Measurements from ENCODE around the gene COL6A2.

COL6A2 gene

DNA sequence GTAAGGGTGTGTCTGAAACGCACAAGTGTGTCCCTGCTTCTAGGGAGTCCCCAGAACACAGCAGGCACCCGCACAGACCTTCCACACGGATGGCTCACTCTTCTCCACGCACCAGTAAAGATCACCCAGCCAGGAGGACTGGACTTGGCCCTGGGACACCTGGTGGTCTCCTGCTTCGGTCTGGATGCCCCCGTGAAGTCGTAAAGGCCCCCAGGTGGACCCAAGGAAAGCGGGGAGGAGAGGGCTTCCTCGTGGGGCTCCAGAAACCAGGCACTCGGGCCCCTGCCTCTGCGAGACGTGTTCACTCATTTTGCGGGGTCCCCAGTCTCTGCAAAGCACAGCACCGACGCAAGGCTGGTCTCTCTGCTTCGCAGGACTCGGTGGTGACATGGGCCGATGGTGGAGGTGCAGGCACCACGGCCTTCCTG lies 20.2 kb upstream of the COL6A2 start:
- H3K9me2 ChIP-seq (replicated peaks; ENCODE audit: control insufficient read depth, low read length): no peaks in the 10 kb centered on the region
- no peak overlapping the region for H3K27ac ChIP-seq (ENCODE audit: low read depth, low read length)
- no peaks in the 10 kb centered on the region for H3K36me3 ChIP-seq (ENCODE audit: control insufficient read depth, low read length)
- H3K27me3 ChIP-seq (ENCODE audit: control insufficient read depth, low read length): no peaks in the 10 kb centered on the region
- H3K9me3 ChIP-seq (ENCODE audit: control insufficient read depth, insufficient read depth, low read length): peaks cover 20% of the 10 kb centered on the region; the same call in 1 of the 2 replicates
- H4K20me1 ChIP-seq (ENCODE audit: control insufficient read depth, insufficient read depth, low read depth, low read length): no peaks in the 10 kb centered on the region
- no peak overlapping the region for H3K4me2 ChIP-seq (ENCODE audit: low read length)
- no peaks in the 10 kb centered on the region for H3K79me2 ChIP-seq (ENCODE audit: control insufficient read depth, low read length)
- TF ChIP-seq, protein P1, sequence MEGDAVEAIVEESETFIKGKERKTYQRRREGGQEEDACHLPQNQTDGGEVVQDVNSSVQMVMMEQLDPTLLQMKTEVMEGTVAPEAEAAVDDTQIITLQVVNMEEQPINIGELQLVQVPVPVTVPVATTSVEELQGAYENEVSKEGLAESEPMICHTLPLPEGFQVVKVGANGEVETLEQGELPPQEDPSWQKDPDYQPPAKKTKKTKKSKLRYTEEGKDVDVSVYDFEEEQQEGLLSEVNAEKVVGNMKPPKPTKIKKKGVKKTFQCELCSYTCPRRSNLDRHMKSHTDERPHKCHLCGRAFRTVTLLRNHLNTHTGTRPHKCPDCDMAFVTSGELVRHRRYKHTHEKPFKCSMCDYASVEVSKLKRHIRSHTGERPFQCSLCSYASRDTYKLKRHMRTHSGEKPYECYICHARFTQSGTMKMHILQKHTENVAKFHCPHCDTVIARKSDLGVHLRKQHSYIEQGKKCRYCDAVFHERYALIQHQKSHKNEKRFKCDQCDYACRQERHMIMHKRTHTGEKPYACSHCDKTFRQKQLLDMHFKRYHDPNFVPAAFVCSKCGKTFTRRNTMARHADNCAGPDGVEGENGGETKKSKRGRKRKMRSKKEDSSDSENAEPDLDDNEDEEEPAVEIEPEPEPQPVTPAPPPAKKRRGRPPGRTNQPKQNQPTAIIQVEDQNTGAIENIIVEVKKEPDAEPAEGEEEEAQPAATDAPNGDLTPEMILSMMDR (IDR thresholded peaks at IDR 0.05; ENCODE audit: low read depth, low read length, poor library complexity, severe bottlenecking): no peak
- no peak for TF ChIP-seq EZH2phosphoT487 (IDR thresholded peaks at IDR 0.05; ENCODE audit: borderline replicate concordance, low read length)
- no peaks in the 10 kb centered on the region for H3K4me1 ChIP-seq (ENCODE audit: control insufficient read depth, low read length)
- H3F3A ChIP-seq (ENCODE audit: control insufficient read depth, insufficient read depth): no peaks in the 10 kb centered on the region
- no peak overlapping the region for H3K4me3 ChIP-seq (ENCODE audit: low read length)

DNA sequence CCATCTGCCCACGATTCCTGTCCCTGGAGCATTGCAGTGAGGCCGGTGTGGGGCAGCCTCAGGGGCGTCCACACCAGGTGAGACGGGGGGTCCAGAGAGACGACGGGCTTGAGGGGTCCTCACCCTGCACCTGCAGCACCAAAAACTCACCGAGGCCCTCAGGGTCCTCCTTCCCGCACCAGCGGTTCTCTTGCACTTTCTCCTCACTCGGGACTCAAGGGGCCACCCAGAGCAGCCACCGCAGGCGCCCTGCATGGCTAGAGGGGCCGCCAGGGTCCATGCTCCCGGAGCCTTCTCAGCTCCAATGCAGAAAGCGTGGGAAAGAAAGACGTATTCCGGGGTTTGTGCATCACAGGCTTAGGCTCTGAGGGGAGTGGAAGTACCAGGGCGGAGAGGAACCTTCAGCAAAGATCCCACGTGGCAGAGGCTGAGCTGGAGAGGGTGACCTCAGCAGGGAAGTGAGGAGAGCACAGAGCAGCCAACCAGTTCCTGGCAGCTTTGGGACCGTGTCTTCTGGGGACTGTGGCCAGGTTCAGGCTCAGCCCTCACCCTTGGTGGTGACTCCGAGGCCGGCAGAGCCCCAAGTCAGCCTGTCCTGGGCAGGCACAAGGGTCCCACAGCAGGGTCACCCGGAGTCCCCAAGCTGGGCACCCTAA lies 19.5 kb upstream of the COL6A2 start:
- Histone ChIP-seq H3F3A (ENCODE audit: control insufficient read depth, insufficient read depth) (no peaks in the 10 kb centered on the region), H3K9me3 (ENCODE audit: control insufficient read depth, insufficient read depth, low read length) (peaks cover 28% of the 10 kb centered on the region; the same call in 1 of the 2 replicates), H3K36me3 (ENCODE audit: control insufficient read depth, low read length) (no peaks in the 10 kb centered on the region), H3K9me2 (replicated peaks; ENCODE audit: control insufficient read depth, low read length) (no peaks in the 10 kb centered on the region), H3K4me3 (ENCODE audit: low read length) (no peak overlapping the region), H3K79me2 (ENCODE audit: control insufficient read depth, low read length) (no peaks in the 10 kb centered on the region), H3K4me2 (ENCODE audit: low read length) (no peak overlapping the region), H3K4me1 (ENCODE audit: control insufficient read depth, low read length) (no peaks in the 10 kb centered on the region), H3K27me3 (ENCODE audit: control insufficient read depth, low read length) (no peaks in the 10 kb centered on the region), H3K27ac (ENCODE audit: low read depth, low read length) (no peak overlapping the region), H4K20me1 (ENCODE audit: control insufficient read depth, insufficient read depth, low read depth, low read length) (no peaks in the 10 kb centered on the region)
- TF ChIP-seq EZH2phosphoT487 (IDR thresholded peaks at IDR 0.05; ENCODE audit: borderline replicate concordance, low read length): no peak
- TF ChIP-seq, protein P1 (IDR thresholded peaks at IDR 0.05; ENCODE audit: low read depth, low read length, poor library complexity, severe bottlenecking): no peak

DNA sequence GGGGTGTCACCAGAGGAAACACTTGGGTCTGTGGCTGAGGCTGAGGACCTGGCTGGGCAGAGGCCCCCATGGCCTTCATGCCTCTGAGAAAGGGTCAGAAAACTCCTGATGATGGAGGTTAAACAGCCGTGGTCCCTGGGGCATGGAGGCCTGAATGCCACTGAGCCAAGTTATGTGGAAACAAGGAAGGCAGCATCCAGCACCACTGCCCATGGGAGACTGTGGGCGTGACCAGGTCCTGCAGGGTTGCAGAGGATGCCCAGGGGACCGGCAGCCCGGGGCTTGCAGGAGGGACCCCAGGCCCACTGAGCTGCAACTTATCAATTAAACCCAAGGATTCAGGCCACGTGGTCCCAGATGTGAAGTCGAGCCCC lies 18.9 kb upstream of the COL6A2 start:
- Histone ChIP-seq H3K79me2 (ENCODE audit: control insufficient read depth, low read length) (no peaks in the 10 kb centered on the region), H3F3A (ENCODE audit: control insufficient read depth, insufficient read depth) (no peaks in the 10 kb centered on the region), H3K27me3 (ENCODE audit: control insufficient read depth, low read length) (no peaks in the 10 kb centered on the region), H3K9me3 (ENCODE audit: control insufficient read depth, insufficient read depth, low read length) (peaks cover 33% of the 10 kb centered on the region; the same call in 1 of the 2 replicates), H3K27ac (ENCODE audit: low read depth, low read length) (no peak overlapping the region), H3K4me1 (ENCODE audit: control insufficient read depth, low read length) (no peaks in the 10 kb centered on the region), H3K36me3 (ENCODE audit: control insufficient read depth, low read length) (no peaks in the 10 kb centered on the region), H3K9me2 (replicated peaks; ENCODE audit: control insufficient read depth, low read length) (no peaks in the 10 kb centered on the region), H4K20me1 (ENCODE audit: control insufficient read depth, insufficient read depth, low read depth, low read length) (no peaks in the 10 kb centered on the region), H3K4me2 (ENCODE audit: low read length) (no peak overlapping the region), H3K4me3 (ENCODE audit: low read length) (no peak overlapping the region)
- TF ChIP-seq, protein P1 (IDR thresholded peaks at IDR 0.05; ENCODE audit: low read depth, low read length, poor library complexity, severe bottlenecking): no peak
- TF ChIP-seq EZH2phosphoT487 (IDR thresholded peaks at IDR 0.05; ENCODE audit: borderline replicate concordance, low read length): no peak

Data from DOHH2 (cell line).